Nephron progenitor cell (in vitro differentiated cells): ENCODE measurements around the gene MAB21L4.
A peak's percentile ranks its signal among the peaks of the same experiment; 100 is the strongest.

Source experiments
- DNase-seq: peaks from one replicate; pipeline ENCODE4 v3.0.0; 2021
- H3K27ac Mint-ChIP-seq: 2 replicates; pipeline ENCODE4 v1.8.0; 2021; ENCODE audit warnings: mild to moderate bottlenecking, moderate library complexity, mixed read lengths
- H3K27me3 Mint-ChIP-seq: 2 replicates; pipeline ENCODE4 v1.8.0; 2021; ENCODE audit warnings: mild to moderate bottlenecking, low read depth, mixed read lengths; ENCODE audit not compliant: poor library complexity
- H3K36me3 Mint-ChIP-seq: 2 replicates; pipeline ENCODE4 v1.8.0; 2021; ENCODE audit warnings: low read depth, mixed read lengths
- H3K4me1 Mint-ChIP-seq: 2 replicates; pipeline ENCODE4 v1.8.0; 2021; ENCODE audit warnings: mixed read lengths
- H3K4me3 Mint-ChIP-seq: 2 replicates; pipeline ENCODE4 v1.8.0; 2021; ENCODE audit warnings: mild to moderate bottlenecking, moderate library complexity, mixed read lengths
- H3K9me3 Mint-ChIP-seq: 2 replicates; pipeline ENCODE4 v1.8.0; 2021; ENCODE audit warnings: mild to moderate bottlenecking, moderate library complexity, mixed read lengths
- TF ChIP-seq, protein P1 (sequence below): fragments of 200-600 bp; sonication (generic); IDR thresholded peaks from 2 replicates; pipeline ENCODE4 v1.5.0; 2021; ENCODE audit warnings: antibody characterized with exemption

Gene MAB21L4

DNA sequence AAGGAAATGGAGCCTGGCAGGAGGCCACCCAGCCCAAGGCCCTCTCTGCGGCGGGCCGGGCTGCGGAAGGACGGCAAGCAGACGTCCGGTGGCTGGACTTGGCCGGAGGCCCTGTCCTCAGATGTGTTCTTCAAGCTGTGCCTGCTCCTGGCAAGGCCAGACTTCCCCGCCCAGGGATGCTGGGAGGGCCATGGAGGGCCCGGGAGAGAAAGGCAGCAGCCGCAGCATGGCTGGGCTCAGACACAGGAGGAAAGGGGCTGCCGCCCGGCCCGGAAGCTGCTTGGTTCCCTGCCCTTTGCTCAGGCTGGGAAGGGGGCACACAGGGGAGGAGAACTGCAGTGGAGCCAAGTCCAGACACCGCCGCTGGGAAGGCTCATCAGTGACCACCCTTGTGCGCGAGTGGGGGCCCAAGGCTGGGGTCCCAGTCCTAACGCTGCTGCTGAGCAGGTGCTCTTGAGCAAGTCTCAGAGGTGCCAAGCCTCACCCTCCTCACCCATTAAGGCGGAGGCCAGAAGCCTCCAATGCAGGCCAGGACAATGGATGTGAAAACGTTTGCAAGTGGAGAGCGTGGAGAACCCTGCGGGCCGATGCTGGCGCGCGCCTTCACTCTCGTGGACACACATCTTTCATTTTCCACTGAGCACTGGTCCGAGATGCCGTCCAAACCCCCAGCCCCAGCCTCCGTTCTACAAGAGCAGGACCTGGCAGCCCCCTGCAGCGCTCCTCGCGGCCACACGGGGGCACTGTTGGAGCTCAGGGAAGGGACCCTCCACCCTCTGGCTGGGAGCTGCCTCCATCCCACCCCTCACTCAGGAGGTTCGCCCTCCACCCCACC lies 18.1 kb upstream of the MAB21L4 start:
- H3K27ac Mint-ChIP-seq: no peak overlapping the region
- TF ChIP-seq, protein P1, sequence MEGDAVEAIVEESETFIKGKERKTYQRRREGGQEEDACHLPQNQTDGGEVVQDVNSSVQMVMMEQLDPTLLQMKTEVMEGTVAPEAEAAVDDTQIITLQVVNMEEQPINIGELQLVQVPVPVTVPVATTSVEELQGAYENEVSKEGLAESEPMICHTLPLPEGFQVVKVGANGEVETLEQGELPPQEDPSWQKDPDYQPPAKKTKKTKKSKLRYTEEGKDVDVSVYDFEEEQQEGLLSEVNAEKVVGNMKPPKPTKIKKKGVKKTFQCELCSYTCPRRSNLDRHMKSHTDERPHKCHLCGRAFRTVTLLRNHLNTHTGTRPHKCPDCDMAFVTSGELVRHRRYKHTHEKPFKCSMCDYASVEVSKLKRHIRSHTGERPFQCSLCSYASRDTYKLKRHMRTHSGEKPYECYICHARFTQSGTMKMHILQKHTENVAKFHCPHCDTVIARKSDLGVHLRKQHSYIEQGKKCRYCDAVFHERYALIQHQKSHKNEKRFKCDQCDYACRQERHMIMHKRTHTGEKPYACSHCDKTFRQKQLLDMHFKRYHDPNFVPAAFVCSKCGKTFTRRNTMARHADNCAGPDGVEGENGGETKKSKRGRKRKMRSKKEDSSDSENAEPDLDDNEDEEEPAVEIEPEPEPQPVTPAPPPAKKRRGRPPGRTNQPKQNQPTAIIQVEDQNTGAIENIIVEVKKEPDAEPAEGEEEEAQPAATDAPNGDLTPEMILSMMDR: peak; percentile 96
- H3K36me3 Mint-ChIP-seq: no peaks in the 10 kb centered on the region
- H3K4me3 Mint-ChIP-seq: no peak overlapping the region
- peak; percentile 95 for DNase-seq
- H3K27me3 Mint-ChIP-seq: peaks cover 46% of the 10 kb centered on the region
- H3K4me1 Mint-ChIP-seq: peaks cover 10% of the 10 kb centered on the region
- H3K9me3 Mint-ChIP-seq: no peaks in the 10 kb centered on the region

DNA sequence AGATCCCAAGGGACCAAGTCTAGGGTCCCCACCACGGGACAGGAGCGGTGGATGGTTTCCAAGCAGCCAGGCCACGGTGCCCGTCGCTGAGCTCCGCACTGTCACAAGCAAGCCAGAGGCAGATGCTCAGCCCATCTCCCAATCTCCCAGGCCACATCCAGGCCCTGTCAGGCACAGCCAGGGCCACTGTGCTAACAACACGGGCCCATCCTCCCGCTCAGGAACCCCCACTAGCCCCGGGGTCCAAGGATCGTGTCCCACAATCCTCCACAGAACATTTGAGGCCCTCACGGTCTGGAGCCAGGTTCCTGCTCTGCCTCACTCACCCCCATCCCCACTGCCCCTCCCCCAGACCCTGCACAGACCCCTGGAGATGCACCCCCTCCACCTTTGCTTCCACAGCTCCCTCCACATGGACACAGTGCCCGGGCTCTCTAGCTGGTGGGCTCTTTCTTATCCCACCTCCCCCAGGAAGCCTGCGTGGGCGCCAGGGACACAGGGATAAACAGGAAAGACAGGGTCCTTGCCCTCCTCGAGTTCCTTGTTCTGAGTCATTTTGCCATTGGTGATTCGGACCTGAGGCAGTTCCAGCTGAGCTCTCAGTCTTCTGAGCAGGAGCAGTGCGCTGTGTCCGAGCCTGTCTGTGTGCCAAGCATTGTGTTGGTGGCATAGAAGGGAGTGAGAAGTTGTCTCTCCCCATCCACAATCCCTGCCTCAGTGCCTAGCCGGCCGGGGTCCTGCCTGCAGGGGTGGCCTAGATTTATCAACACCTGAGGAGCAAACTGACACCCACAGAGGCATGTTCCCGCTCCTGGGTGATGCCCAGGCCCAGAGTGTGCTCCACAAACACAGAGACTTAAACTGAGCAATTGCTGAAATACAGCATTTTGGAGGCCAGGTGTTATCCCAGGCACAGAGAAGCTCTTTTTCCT lies 17.2 kb upstream of the MAB21L4 start:
- Mint-ChIP-seq H3K27me3 (peaks cover 41% of the 10 kb centered on the region), H3K36me3 (no peaks in the 10 kb centered on the region), H3K4me3 (no peak overlapping the region), H3K27ac (no peak overlapping the region), H3K9me3 (no peaks in the 10 kb centered on the region), H3K4me1 (peaks cover 10% of the 10 kb centered on the region)
- TF ChIP-seq, protein P1: no peak
- no peak for DNase-seq

DNA sequence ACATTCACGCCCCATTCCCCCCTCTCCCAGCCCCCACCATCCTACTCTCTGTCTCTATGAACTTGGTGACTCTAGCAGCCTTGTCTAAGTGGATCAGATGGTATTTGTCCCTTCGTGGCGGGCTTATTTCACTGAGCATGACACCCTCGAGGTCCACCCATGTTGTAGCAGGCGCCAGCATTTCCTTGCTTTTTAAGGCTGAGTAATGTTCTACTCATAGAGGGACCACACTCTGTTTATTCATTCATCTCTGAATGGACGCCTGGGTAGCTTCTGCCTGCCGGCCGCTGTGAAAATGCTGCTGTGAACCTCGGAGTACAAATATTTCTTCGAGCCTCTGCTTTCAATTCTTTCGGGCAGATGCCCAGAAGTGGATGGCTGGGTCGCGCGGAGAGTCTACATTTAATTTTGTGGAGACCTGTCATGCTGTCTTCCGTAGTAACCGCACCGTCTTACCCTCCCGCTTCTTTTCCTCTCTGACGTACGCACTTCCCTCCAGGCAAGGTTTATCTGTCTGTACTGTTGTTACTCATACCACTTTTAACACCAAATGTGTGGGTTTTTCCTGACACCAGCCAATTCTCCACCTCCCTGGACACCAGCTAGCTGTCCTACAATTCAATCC lies 15.8 kb upstream of the MAB21L4 start:
- no peaks in the 10 kb centered on the region for H3K9me3 Mint-ChIP-seq
- H3K36me3 Mint-ChIP-seq: no peaks in the 10 kb centered on the region
- DNase-seq: no peak
- peaks cover 48% of the 10 kb centered on the region for H3K27me3 Mint-ChIP-seq
- no peak overlapping the region for H3K27ac Mint-ChIP-seq
- TF ChIP-seq, protein P1: no peak
- H3K4me3 Mint-ChIP-seq: no peak overlapping the region
- H3K4me1 Mint-ChIP-seq: peaks cover 3% of the 10 kb centered on the region

DNA sequence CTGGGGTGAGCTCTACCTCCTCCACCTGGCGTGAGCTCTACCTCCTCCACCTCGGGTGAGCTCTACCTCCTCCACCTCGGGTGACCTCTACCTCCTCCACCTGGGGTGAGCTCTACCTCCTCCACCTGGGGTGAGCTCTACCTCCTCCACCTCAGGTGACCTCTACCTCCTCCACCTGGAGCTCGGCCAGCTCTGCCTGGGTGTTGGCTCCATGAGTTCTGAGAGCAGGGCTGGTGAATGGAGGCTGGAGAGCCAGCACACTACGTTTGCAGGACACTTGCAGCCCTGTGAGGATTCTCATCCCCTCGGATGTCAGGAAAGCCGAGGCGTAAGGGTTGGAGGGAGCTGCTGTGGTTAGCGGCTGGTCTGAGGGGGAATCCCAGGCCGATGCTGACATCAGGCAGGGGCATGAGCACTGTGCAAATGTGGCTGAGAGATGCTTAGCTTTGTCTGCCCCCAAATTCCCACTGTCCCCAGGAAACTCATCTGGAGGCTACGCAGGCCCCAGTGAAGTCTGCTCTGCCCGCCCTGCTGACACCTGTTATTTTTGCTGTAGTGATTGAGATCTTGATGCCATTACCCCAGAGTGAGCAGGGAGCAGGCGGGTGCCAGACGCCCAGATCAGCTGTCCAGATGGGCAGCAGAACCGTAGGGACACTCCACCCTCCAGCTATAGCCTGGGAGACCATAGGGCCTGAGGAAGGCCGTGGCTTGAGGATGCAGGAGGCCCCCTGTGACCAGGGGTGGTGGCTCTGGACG lies 13.4 kb upstream of the MAB21L4 start:
- TF ChIP-seq, protein P1: no peak
- no peak overlapping the region for H3K27ac Mint-ChIP-seq
- DNase-seq: no peak

DNA sequence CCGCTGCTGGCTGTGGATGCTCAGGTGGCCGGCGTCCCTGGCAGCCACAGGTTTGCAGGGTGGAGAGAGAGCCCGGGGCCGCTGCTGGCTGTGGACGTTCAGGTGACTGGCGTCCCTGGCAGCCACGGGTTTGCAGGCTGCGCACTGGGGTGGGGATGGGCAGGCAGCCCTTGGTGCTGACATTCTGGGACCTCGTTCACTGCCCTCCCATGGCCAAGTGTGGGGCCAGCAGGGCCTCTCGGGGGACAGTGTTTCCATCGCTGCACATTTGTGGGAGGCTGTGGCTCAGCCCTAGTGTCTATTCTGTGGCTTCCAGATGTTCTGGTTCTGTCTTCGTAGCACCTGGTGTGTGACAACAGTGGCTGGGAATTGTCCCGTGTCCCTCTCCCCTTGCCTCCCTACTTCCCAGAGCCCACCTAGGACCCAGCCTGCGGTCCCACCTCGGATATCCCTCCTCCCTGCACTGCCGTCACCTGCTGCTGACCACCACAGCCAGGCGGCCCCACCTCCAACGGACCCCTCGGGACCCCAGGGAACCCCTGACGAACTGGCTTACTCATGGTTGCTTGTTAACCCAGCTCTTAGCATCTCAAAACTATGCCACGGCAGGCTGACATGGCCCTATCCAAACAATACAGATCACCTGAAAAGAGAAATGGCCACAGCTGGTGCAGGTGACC lies 11.1 kb upstream of the MAB21L4 start:
- Mint-ChIP-seq H3K4me1 (no peaks in the 10 kb centered on the region), H3K36me3 (no peaks in the 10 kb centered on the region), H3K4me3 (no peak overlapping the region), H3K9me3 (peaks cover 5% of the 10 kb centered on the region), H3K27ac (no peak overlapping the region), H3K27me3 (peaks cover 32% of the 10 kb centered on the region)
- TF ChIP-seq, protein P1: no peak
- no peak for DNase-seq

More for the DNA sequence above, 13.4 kb upstream of the MAB21L4 start:
- Mint-ChIP-seq H3K9me3 (no peaks in the 10 kb centered on the region), H3K27me3 (peaks cover 42% of the 10 kb centered on the region), H3K4me1 (no peaks in the 10 kb centered on the region), H3K4me3 (no peak overlapping the region), H3K36me3 (no peaks in the 10 kb centered on the region)
